GM18502 (cell line): ENCODE measurements around the gene RLIM.

Source experiments
- ATAC-seq: cut with Tn5 transposase; IDR thresholded peaks from one replicate; pipeline ENCODE4 v1.9.1; 2021; ENCODE audit warnings: mild to moderate bottlenecking; ENCODE audit not compliant: unreplicated experiment, poor library complexity

RLIM gene

DNA sequence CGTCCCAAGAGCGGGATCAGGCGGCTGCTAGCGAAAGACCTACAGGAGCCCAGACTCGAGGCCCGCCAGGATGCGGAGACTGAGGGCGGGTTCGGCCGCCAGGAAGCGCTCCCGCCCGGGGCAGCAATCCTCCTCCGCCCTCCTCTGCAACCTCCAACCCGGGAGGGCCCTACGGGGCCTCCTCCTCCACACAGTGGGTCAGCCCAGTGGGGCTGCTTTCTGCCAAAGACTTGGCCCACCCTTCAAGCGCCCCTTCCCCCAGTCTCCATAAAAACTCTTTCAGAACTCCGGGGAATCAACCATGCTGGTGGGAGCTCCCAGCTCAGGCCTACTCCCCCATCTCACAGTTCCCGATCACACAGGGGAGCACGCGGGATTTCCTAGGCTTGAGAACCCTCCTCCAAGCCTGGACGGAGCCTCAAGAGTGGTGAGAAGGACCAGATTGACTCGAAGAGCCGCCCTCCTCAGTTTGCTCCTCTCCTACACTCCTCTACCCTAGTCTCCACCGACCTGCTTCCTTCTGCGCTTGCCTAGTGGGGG is 77.5 kb downstream of the RLIM start:
- peak; percentile 37 for ATAC-seq

DNA sequence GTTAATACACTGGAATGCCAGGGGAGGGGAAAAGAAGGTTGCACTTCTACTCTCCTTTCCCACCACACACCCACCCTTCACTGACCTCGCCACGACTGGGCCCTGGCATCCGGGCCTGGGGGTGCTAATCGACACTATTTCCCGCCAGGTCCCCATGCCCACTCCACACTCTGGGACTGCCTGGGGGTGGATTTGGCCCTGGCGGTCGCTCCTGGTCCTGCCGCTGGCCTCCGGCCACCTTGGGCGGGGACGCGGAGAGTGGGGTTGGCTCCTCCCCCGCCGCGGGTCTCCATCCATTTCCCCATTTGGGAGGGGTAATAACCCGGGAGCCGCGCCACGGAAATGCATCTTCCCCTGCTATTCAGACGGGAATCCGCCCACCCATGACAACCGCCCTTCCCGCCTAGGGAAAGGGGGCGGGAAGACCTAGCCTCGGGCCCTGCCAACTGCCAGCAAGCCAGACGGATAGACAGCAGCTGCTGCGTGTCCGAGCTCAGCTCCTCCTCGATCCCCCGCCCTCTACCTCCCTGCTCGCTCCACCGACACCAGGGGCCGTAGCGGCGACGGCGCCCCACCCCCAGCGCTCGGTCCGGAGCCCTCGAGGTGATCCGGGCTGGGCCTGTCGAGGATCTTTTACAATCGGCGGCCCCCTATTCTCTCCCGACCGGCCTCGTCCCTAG is 78.1 kb downstream of the RLIM start:
- ATAC-seq = peak; percentile 64

DNA sequence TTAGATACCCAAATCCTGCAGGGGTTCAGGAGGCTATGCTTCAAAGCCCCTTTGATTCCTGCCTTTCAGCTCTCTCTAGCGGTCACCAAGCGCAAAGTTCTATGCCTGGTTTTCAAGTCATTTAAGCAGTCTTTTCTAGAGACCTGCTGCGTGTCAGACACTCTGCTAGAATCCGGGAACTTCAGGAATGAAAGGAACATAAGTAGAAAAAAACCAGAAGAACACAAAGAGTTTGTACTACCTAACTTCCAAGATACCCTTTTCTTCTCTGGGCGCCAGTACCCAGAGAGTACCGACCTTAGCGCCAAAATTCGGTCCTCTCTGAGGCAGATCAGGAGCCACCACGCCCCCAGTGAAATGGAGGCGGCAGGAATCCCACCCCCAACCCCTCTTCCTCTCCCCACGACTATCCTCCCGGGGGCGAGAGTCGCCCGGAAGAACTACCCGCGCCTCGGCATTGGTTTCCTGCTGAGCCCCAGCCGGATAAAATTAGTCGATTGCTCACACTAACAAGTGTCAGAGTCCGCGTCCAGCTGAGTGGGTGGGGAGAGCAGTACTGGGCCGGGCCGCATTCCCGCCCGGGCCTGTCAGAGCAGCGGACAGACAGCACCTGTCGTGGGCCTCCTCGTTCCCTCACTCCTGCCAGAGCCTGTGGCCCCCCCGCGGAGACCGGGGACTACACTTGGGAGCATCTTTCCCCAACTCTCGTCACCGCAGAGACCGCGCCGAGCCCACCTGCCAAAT is 78.8 kb downstream of the RLIM start:
- ATAC-seq = peak; percentile 31
